OCI-LY7 (cell line): ENCODE results near the gene TSPAN31.

ENCODE experiments used
- CTCF ChIP-seq: fragments of 200-600 bp; sonication (generic); conservative IDR thresholded peaks from 2 replicates; pipeline ENCODE4 v1.5.1; 2014; ENCODE audit warnings: mild to moderate bottlenecking, antibody characterized with exemption, low read length, moderate library complexity, mixed read lengths
- EZH2phosphoT487 ChIP-seq: fragments of 200-600 bp; sonication (generic); IDR thresholded peaks from 2 replicates; pipeline ENCODE4 v1.6.1; 2018; ENCODE audit warnings: low read depth, borderline replicate concordance, mild to moderate bottlenecking, mixed run types, antibody characterized with exemption, low read length, moderate library complexity, mixed read lengths

GRCh38 chr12:57695770-57696432, 48.9 kb upstream of the TSPAN31 start:
- TF ChIP-seq CTCF (no peak), EZH2phosphoT487 (no peak)
